ENCODE data around the gene RBP3.

Gene RBP3

DNA sequence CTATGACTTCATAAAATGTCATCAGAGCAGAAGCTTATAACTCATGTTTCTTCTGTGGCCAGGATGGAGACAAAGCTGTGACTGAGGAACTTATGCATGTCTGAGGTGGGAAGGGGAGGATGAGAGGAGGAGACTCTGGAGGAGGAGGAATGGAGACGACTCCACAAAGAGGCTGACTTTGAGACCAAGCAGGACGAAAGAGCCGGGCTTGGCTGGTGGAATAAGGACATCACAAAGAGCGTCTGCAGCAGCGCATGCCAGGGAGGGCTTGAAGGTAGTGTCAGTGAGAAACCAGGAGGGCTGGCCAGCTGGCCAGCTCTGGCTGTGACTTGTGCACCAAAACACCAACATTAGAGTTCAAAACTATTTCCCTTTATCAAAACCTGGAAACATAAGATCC, 32.0 kb upstream of the RBP3 start:
- TF ChIP-seq, protein P1, sequence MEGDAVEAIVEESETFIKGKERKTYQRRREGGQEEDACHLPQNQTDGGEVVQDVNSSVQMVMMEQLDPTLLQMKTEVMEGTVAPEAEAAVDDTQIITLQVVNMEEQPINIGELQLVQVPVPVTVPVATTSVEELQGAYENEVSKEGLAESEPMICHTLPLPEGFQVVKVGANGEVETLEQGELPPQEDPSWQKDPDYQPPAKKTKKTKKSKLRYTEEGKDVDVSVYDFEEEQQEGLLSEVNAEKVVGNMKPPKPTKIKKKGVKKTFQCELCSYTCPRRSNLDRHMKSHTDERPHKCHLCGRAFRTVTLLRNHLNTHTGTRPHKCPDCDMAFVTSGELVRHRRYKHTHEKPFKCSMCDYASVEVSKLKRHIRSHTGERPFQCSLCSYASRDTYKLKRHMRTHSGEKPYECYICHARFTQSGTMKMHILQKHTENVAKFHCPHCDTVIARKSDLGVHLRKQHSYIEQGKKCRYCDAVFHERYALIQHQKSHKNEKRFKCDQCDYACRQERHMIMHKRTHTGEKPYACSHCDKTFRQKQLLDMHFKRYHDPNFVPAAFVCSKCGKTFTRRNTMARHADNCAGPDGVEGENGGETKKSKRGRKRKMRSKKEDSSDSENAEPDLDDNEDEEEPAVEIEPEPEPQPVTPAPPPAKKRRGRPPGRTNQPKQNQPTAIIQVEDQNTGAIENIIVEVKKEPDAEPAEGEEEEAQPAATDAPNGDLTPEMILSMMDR (IDR thresholded peaks at IDR 0.05; ENCODE audit: borderline replicate concordance, insufficient read depth, low read depth, low read length) = no peak

DNA sequence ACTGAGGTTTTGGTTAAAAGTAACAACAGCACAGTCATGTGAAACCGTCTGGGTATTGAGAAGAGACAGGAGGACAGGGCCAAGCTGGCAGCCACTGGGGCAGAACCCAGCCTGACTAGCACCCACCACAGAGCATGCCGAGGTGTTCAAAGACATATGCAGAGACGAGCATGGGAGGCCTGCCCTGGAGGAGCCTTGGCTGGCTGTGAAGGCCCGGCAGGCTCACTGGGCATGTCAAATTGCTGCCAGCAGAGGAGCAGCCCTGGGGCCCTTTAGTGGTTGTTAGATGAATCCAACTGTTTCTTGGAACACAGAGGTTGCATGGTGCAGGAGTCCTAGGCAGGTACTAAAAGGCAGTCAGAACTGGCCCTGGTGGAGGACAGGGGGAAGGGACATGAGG, 30.9 kb upstream of the RBP3 start:
- TF ChIP-seq, protein P1 (IDR thresholded peaks at IDR 0.05; ENCODE audit: borderline replicate concordance, insufficient read depth, low read depth, low read length) = no peak
- H3K4me3 ChIP-seq (ENCODE audit: low read depth, low read length) = no peak overlapping the region

More for the DNA sequence above, 32.0 kb upstream of the RBP3 start:
- H3K4me3 ChIP-seq (ENCODE audit: low read depth, low read length) = no peak overlapping the region

DNA sequence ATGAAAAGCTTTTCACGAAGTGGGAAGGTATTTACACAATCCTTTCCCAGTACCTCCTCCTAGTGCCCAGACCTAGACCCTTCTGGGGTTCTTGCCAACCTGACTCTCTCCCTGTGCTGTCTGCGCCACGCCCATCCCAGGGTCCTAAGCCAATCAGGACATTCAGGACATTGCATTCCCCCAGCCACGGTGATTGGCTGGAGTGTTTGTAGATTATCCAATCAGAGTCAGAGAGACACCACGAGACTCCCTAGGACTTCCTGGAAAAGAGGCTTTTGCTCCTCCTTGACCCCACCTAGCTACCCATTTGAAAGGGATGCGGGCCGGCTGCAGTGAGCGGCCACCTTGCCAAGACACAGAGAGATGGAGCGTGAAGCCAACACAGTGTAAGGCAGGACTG, 29.5 kb upstream of the RBP3 start:
- TF ChIP-seq, protein P1 (IDR thresholded peaks at IDR 0.05; ENCODE audit: borderline replicate concordance, insufficient read depth, low read depth, low read length) = no peak
- H3K4me3 ChIP-seq (ENCODE audit: low read depth, low read length) = no peak overlapping the region

DNA sequence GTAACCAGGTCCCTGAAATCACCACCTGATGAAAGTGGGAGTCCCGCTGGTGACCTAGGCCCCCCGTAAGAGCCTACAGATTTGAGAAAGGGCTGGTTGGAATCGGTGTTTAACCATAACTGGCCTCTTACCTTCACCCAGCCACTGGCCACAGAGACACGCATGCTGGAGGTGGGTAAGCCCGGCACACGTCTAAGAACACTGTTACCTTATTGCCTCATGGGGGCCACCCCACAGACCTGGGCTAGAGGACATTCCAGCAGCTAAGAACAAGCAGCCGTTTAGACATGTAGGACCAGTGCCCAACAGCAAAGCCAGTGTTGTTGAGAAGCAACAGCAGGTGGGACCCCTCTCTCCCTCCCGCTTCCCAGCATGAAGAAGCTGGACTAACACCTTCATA, 28.4 kb upstream of the RBP3 start:
- TF ChIP-seq, protein P1 (IDR thresholded peaks at IDR 0.05; ENCODE audit: borderline replicate concordance, insufficient read depth, low read depth, low read length) = no peak
- no peak overlapping the region for H3K4me3 ChIP-seq (ENCODE audit: low read depth, low read length)

DNA sequence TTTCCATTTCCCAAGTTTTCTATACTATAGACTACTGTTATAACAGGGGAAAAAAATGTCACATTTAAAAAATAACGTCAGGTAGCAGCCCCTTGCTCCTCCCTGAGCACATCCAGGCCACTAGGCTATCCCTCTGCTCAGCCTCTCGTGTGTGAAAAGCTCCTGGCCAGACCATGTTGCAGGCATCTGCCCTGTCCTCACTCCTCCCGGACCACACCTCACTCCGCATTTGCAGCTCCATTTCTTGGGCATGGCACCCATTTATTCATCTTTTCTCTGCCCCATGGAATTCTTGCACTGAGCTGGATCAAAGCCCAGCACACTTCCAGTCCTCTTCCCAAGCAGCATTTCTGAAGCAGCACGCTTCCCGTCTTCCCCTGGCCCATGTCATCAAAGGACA, 27.4 kb upstream of the RBP3 start:
- TF ChIP-seq, protein P1 (IDR thresholded peaks at IDR 0.05; ENCODE audit: borderline replicate concordance, insufficient read depth, low read depth, low read length) = no peak
- H3K4me3 ChIP-seq (ENCODE audit: low read depth, low read length) = no peak overlapping the region

DNA sequence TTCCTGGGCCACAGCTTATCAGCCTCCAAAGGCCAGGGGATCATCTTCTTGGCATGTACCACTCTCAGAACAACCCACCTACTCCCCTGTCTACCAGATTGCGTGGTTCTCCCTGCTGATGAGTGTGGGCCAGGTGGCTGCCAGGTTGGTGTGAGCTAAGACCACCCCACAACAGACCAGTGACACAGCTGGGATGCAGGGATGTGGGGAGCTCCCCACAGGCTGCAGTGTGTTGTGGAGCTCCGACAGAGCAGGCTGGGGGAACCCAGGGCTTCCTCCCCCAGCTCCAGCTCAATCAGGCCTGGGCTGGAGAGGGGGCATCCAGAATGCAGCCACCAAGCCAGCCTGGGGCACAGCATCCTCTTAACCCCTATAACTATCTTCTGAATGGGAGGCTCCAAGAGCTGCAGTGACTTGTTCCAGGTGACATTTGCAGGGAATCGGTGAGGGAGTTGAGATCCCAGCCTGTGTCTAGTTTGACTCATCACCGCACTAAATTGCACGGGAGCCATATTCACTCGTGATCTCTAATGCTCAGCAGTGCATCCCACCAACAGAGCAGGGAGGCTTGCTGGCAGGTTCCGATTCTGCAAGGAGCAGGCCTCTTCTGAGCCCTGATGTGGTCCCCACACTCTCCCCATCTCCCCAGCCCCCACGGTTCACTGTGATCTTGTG, 26.5 kb upstream of the RBP3 start:
- H3K4me3 ChIP-seq (ENCODE audit: low read depth, low read length) = no peak overlapping the region
- TF ChIP-seq, protein P1 (IDR thresholded peaks at IDR 0.05; ENCODE audit: borderline replicate concordance, insufficient read depth, low read depth, low read length) = no peak

DNA sequence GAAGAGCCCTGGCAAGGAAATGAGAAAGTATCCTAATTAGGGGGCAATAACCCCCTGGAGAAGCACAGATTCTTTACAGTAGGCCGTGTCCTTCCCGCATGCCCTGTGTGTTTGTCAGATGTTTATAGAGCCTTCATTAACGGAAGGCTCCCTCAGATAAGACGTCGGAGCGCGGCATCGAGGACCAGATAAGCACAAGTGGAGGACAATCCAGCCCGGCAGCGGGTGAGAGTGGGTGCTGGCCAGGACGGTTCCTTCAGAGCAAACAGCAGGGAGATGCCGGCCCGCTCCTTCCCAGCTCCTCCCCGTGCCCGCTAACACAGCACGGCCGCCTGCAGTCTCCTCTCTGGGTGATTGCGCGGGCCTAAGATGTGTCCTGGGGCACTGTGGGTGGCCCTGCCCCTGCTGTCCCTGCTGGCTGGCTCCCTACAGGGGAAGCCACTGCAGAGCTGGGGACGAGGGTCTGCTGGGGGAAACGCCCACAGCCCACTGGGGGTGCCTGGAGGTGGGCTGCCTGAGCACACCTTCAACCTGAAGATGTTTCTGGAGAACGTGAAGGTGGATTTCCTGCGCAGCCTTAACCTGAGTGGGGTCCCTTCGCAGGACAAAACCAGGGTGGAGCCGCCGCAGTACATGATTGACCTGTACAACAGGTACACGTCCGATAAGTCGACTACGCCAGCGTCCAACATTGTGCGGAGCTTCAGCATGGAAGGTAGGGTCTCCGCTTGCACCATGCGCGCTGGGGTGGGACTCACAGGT, 25.7 kb upstream of the RBP3 start, which contains the start of gene GDF2:
Gene GDF2 (plus strand): TSS at position 155 of the 762 bp plus-strand sequence. CDS start 215 bp downstream, at position 370.
- TF ChIP-seq, protein P1 (IDR thresholded peaks at IDR 0.05; ENCODE audit: borderline replicate concordance, insufficient read depth, low read depth, low read length) = no peak
- no peak within 1 kb of the TSS for H3K4me3 ChIP-seq (ENCODE audit: low read depth, low read length)

All from GM12875 (cell line).